ENCODE data around the gene POLR2E. TPM values are rescaled to one million over a fixed set of nuclear protein-coding genes. Genes with fewer than 3 reads are reported as not detected.
"Not testable (repeated sequence)": the region's sequence is repeated elsewhere in the genome, so short reads cannot be mapped to it uniquely, and the experiment has no call there.

Gene POLR2E
- polyA plus RNA-seq (ENCODE audit: insufficient read length in 4 of 4), result 100 to 1,000 TPM; 139 to 183 (median 154) TPM

DNA sequence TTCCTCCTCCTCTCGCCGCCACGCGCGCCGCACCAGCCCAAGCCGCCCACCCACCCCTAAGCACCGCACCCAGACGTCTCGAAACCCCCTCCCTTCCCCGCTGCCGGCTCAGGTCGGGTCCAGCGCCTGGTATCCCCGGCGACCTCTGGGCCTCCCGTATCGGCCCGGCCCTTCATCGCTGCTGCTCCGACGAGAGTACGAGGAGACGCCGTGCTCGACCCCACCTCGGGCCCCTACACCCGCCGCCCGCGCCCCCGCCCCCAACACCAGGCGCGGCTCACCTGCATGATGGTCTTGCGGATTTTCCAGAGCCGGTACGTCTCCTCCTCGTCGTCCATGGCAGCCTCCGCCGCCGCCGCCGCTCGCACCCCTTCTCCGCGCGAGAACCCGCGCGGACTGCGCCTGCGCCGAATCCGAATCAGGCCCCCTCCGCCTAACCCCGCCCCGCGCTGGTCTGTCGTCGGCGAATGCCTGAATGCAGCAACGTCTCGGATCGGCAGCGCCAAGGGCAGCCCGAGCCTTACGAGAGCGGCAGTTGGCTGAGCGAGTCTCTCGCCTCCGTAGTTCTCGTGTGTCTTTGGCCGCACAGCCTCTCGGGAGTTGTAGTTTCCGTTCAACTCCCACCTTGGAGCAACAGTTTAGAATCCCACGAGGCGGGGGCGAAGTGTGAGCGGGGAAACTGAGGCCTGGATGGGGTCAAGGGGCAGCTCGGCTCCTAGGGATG lies at the start of gene POLR2E:
POLR2E (minus strand) TSS at position 398 of the 724 bp plus-strand sequence; CDS start at position 338, 60 bp downstream.
- DNase-seq (ENCODE audit: low read depth in 4 of 4, low spot score in 2 of 4), result peak; percentile 86 to 96 (median 93)

DNA sequence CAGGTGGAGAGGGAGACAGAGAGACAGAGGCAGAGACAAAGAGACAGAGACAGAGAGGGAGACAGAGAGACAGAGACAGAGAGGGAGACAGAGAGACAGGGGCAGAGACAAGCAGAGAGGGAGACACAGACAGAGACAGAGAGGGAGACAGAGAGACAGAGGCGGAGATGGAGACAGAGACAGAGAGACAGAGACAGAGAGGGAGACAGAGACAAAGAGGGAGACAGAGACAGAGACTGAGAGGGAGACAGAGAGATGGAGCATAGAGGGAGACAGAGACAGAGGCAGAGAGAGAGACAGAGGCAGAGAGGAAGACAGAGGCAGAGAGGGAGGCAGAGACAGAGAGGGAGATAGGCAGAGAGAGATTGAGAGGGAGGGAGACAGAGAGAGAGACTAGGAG lies 49.6 kb upstream of the POLR2E start:
- no peak for DNase-seq (ENCODE audit: low read depth in 4 of 4, low spot score in 2 of 4)

DNA sequence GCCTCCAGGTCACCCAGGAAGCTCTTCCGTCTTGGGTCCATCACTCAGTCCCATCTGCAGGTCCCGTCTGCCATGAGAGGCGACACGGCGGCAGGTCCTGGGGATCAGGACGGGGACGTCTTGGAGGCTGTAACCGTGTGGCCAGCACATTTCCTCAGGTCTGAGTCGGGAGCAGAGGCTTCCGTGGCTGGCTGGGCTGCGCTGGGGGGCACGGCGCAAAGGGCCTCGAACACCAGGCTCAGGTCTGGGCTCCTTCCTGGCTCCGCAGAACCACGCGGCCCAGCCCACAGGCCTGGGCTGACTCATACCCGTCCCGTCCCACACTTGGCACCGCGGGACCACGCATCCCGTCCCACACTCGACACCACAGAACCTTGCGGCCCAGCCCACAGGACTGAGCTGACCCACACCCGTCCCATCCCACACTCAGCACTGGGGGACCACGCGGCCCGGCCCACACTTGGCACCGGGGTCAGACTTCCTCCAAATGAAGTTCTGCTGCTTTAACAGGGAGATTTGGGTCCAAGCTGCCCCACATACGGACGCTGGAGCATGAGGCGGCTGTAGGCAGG lies 48.7 kb upstream of the POLR2E start:
- no peak for DNase-seq (ENCODE audit: low read depth in 4 of 4, low spot score in 2 of 4)

DNA sequence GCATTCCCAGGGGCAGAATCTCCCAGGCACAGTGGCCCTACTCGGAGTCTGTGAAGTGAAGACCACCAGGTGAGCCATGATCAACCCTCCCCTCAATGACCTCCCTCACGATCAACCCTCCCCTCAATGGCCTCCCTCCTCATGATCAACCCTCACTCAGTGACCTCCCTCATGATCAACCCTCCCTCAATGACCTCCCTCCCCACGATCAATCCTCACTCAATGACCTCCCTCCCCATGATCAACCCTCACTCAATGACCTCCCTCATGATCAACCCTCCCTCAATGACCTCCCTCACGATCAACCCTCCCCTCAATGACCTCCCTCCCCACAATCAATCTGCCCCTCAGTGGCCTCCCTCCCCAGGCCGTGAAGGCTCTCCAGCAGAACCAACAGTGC lies 46.8 kb upstream of the POLR2E start:
- no peak for DNase-seq (ENCODE audit: low read depth in 4 of 4, low spot score in 2 of 4)

DNA sequence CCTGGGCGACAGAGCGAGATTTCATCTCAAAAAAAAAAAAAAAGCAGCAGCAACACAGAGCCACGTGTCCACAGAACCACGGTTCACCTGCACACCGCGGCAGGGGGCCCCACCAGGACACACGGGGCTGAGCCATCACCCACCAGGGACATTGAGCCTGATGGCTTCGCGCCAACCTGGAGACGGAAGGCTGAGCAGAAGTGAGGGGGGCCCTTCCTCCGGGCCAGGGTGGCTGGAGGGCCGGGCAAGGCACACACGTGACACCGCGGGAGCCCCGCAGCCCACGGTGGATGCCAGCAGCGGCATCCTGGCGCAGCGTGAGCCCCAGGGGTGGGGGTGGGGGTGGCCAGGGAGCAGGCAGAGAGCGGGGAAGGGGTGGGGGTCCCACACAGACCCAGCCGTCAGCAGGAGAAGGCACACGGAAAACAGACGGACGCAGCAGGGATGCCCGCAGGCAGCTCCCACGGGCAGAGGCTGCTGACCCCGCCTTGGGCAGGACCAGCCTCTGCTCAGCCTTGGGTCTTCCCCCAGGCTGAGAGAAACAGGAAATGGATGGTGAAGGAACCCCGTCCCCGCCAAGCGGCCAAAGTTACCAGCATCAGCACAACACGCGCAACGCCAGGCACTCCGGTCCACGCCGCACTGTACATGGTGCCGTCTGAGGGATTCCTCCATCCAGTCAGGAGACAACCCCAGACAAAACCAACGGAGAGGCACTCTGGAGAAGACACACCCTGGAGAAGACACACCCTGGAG lies 45.3 kb upstream of the POLR2E start:
- no peak for DNase-seq (ENCODE audit: low read depth in 4 of 4, low spot score in 2 of 4)

GRCh38 chr19:1139126-1139525 lies 44.0 kb upstream of the POLR2E start:
- no peak for DNase-seq (ENCODE audit: low read depth in 4 of 4, low spot score in 2 of 4)

DNA sequence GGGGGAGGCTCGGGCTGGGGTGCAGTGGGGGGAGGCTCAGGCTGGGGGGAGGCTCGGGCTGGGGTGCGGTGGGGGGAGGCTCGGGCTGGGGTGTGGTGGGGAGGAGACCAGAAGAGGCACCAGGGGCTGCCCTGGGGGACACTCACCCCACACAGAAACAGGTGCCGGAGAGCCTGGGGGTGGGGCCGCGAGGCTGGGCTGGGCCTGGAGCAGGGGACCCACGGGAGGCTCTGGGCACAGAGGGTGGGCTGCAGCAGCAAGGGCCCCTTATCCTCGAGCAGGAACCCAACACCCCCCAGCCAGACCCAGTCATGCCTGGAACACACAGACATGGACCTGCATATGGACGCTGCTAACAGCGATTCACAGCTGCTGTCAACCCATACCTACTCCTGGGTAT lies 42.9 kb upstream of the POLR2E start:
- no peak for DNase-seq (ENCODE audit: low read depth in 4 of 4, low spot score in 2 of 4)

DNA sequence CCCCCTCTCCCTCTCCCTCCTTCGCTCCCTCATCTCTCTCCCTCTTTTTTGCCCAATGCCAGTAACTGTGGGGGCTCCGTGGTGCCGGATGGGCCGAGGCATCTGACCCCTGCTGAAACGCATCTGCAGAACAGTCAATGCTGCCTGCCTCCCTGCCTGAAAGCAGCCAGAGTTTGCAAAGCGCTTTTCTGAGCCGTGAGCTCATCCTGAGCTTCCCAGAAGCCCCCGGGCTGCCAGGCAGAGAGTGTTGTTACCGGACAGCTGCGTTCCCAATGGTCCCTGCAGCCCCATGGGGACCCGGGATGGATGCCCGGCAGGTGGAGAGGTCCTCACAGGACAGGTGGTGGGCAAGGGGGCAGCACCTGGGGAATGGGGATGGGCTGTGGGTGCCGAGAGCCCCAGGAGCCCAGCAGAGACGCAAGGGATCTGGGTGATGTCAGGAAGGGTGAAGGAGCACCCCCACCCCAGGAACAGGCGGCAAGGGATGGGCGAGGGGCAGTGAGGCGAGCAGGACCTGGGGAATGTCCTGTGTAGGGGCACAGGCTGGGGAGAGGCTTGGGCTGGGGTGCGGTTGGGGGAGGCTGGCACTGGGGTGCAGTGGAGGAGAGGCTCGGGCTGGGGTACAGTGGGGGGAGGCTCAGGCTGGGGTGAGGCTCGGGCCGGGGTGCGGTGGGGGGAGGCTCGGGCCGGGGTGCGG lies 41.6 kb upstream of the POLR2E start:
- DNase-seq (ENCODE audit: low read depth in 4 of 4, low spot score in 2 of 4), result no peak

GRCh38 chr19:1136201-1136600 lies 41.0 kb upstream of the POLR2E start:
- no peak for DNase-seq (ENCODE audit: low read depth in 4 of 4, low spot score in 2 of 4)

- DNase-seq (ENCODE audit: low read depth in 4 of 4, low spot score in 2 of 4), result no peak
These were observed 40.3 kb upstream of the POLR2E start for GRCh38 chr19:1135454-1135853.

GRCh38 chr19:1134431-1134830 lies 39.3 kb upstream of the POLR2E start:
- DNase-seq (ENCODE audit: low read depth in 4 of 4, low spot score in 2 of 4), result no peak

- no peak for DNase-seq (ENCODE audit: low read depth in 4 of 4, low spot score in 2 of 4)
These were observed 38.3 kb upstream of the POLR2E start for GRCh38 chr19:1133471-1133929.

GRCh38 chr19:1132552-1133383 lies 37.6 kb upstream of the POLR2E start:
- no peak for DNase-seq (ENCODE audit: low read depth in 4 of 4, low spot score in 2 of 4)

- DNase-seq (ENCODE audit: low read depth in 4 of 4, low spot score in 2 of 4), result peak in 1 of 4 donors; percentile 51
These were observed 36.8 kb upstream of the POLR2E start for GRCh38 chr19:1131718-1132551.

GRCh38 chr19:1130771-1131717 lies 35.9 kb upstream of the POLR2E start:
- no peak for DNase-seq (ENCODE audit: low read depth in 4 of 4, low spot score in 2 of 4)

DNA sequence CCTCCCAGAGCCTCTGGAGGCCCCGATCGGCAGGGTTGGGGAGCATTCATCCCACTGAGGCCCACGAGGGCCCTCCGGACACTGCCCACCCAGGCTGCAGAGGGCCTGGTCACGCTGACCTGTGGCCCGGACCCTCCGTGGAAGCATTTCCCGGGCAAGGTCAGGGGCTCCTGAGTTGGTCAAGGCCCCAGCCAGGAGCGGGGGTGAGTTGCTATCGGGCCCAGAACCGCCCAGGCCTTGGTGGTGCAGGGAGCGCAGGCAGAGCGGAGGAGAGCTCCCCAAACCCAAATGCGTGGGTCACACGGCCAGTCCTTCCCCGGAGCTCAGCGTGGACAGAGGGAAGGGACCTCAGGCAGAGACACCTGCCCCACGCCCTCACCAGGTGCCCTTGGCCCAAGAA lies 34.4 kb upstream of the POLR2E start:
- DNase-seq (ENCODE audit: low read depth in 4 of 4, low spot score in 2 of 4), result no peak

GRCh38 chr19:1129084-1129483 lies 33.9 kb upstream of the POLR2E start:
- not testable (repeated sequence) for DNase-seq (ENCODE audit: low read depth in 4 of 4, low spot score in 2 of 4)

- no peak for DNase-seq (ENCODE audit: low read depth in 4 of 4, low spot score in 2 of 4)
These were observed 32.9 kb upstream of the POLR2E start for GRCh38 chr19:1128106-1128505.

Measured in left renal cortex interstitium (tissue), 4 donors.